ENCODE data around the gene TES. TPM values are rescaled to one million over a fixed set of nuclear protein-coding genes. Genes with fewer than 3 reads are reported as not detected.

The TES gene
- total RNA-seq, 4 donors from 2014 or later: 77.4 to 119 (median 115) TPM

DNA sequence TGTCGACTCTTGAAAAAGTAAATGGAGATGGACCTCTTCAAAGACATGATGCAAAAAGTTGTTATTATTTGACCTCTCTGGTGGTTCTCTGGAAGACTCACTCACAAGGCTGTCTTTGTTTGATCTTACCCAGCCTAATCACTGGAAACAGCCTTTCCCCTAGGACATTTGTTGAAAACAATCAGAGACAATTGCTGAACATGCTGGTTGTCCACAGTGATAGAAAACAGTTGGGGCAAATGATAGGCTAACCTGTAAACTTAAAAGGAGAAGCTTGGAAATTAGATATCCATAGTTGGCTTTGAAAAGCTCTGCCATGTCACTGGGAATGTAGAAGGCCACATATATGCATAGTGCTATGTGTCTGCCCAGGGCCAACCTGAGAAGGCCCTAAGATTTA lies 22.9 kb upstream of the TES start:
- no peak for DNase-seq
- Histone ChIP-seq H3K27ac (no peak overlapping the region), H3K36me3 (no peaks in the 10 kb centered on the region), H3K27me3 (no peaks in the 10 kb centered on the region), H3K4me3 (no peak overlapping the region), H3K4me1 (no peaks in the 10 kb centered on the region), H3K9me3 (peaks cover 0 to 3% of the 10 kb centered on the region in 2 donors)
- 86 to 93% methylated on average over 1 of the region's 1 CpG for WGBS, 2 donors (ENCODE audit: low coverage in 1 of 2)
- TF ChIP-seq EP300 (IDR thresholded peaks at IDR 0.05; ENCODE audit: low read depth) (no peak), POLR2AphosphoS5 (IDR thresholded peaks at IDR 0.05) (no peak), POLR2A (IDR thresholded peaks at IDR 0.05) (no peak)
- TF ChIP-seq, protein P1, sequence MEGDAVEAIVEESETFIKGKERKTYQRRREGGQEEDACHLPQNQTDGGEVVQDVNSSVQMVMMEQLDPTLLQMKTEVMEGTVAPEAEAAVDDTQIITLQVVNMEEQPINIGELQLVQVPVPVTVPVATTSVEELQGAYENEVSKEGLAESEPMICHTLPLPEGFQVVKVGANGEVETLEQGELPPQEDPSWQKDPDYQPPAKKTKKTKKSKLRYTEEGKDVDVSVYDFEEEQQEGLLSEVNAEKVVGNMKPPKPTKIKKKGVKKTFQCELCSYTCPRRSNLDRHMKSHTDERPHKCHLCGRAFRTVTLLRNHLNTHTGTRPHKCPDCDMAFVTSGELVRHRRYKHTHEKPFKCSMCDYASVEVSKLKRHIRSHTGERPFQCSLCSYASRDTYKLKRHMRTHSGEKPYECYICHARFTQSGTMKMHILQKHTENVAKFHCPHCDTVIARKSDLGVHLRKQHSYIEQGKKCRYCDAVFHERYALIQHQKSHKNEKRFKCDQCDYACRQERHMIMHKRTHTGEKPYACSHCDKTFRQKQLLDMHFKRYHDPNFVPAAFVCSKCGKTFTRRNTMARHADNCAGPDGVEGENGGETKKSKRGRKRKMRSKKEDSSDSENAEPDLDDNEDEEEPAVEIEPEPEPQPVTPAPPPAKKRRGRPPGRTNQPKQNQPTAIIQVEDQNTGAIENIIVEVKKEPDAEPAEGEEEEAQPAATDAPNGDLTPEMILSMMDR (IDR thresholded peaks at IDR 0.05): no peak
- intact Hi-C loops (cut with DNase I; ENCODE audit: low total_unique reads) (loop anchor here (5.0 kb wide), 1 partner anchor 50 kb away; no protein-coding TSS in a partner anchor), in situ Hi-C loops (cut with MboI; ENCODE audit: low pct_ligation_motif_present in 1 of 4, low pct_unique_long_range_greater_than_20kb in 1 of 4, low sequenced_read_pairs in 3 of 4) (no loop called here)

DNA sequence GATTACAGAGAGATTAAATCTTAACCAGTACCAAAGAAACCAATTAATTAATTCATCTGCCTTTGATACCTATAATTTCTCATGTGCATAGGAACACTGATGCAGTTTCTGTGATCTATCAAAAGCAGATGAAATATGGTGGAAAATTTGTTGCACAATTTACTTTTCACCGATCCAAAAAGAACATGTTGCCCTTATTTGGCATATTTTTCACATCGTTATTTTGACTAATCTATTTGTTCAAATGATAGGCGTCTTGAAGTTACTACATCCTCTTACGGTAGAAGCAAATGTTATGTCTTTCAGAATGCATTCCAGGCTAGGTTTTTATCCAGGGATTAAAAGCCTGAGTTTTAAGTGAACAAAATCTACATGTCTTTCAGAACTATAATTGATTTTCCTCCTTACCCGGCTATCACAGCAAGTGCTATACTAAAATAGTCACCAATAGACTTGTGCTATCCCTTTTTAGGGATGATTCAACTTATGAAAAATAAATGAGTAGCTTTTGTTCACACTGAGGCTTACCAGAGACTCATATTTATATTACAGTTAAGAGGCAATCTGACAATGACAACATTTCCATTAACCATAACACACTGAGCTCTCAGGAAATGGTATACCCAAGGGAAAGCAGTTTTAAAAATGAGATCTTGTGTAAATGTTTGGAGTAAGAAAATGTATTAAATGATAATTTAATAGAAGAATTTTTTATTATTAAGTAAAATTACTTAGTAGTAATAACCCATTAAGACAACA lies 16.8 kb upstream of the TES start:
- H3K4me1 ChIP-seq: peaks cover 0 to 3% (median 0%) of the 10 kb centered on the region in 4 donors
- H3K27ac ChIP-seq: peak overlapping the region in 1 of 4 donors; percentile 12
- TF ChIP-seq, protein P1 (IDR thresholded peaks at IDR 0.05): no peak
- TF ChIP-seq POLR2A (IDR thresholded peaks at IDR 0.05) (no peak), EP300 (IDR thresholded peaks at IDR 0.05; ENCODE audit: low read depth) (no peak), POLR2AphosphoS5 (IDR thresholded peaks at IDR 0.05) (peak in 1 of 3 donors; percentile 25)
- H3K9me3 ChIP-seq: no peaks in the 10 kb centered on the region
- no peaks in the 10 kb centered on the region for H3K36me3 ChIP-seq
- DNase-seq: no peak
- no peak overlapping the region for H3K4me3 ChIP-seq
- H3K27me3 ChIP-seq: no peaks in the 10 kb centered on the region
- intact Hi-C loops (cut with DNase I; ENCODE audit: low total_unique reads) (no loop called here), in situ Hi-C loops (cut with MboI; ENCODE audit: low pct_ligation_motif_present in 1 of 4, low pct_unique_long_range_greater_than_20kb in 1 of 4, low sequenced_read_pairs in 3 of 4) (no loop called here)
- 67 to 74% methylated on average over 5 of the region's 5 CpGs for WGBS, 2 donors (ENCODE audit: low coverage in 1 of 2)

GRCh38 chr7:116194115-116194514 lies 16.2 kb upstream of the TES start:
- WGBS, 2 donors (ENCODE audit: low coverage in 1 of 2): 76 to 88% methylated on average over 2 of the region's 2 CpGs
- intact Hi-C loops (cut with DNase I; ENCODE audit: low total_unique reads) (no loop called here), in situ Hi-C loops (cut with MboI; ENCODE audit: low pct_ligation_motif_present in 1 of 4, low pct_unique_long_range_greater_than_20kb in 1 of 4, low sequenced_read_pairs in 3 of 4) (no loop called here)
- TF ChIP-seq EP300 (IDR thresholded peaks at IDR 0.05; ENCODE audit: low read depth): no peak
- TF ChIP-seq, protein P1 (IDR thresholded peaks at IDR 0.05): no peak
- TF ChIP-seq POLR2AphosphoS5 (IDR thresholded peaks at IDR 0.05): no peak
- no peak for TF ChIP-seq POLR2A (IDR thresholded peaks at IDR 0.05)
- H3K27me3 ChIP-seq: no peaks in the 10 kb centered on the region
- no peak overlapping the region for H3K4me3 ChIP-seq
- peak overlapping the region in 1 of 4 donors; percentile 12 for H3K27ac ChIP-seq
- no peak for DNase-seq
- H3K36me3 ChIP-seq: no peaks in the 10 kb centered on the region
- no peaks in the 10 kb centered on the region for H3K9me3 ChIP-seq
- H3K4me1 ChIP-seq: peaks cover 0 to 3% (median 0%) of the 10 kb centered on the region in 4 donors

GRCh38 chr7:116195451-116195850 lies 14.9 kb upstream of the TES start:
- H3K4me3 ChIP-seq: no peak overlapping the region
- intact Hi-C loops (cut with DNase I; ENCODE audit: low total_unique reads) (no loop called here), in situ Hi-C loops (cut with MboI; ENCODE audit: low pct_ligation_motif_present in 1 of 4, low pct_unique_long_range_greater_than_20kb in 1 of 4, low sequenced_read_pairs in 3 of 4) (no loop called here)
- no peaks in the 10 kb centered on the region for H3K36me3 ChIP-seq
- H3K27me3 ChIP-seq: no peaks in the 10 kb centered on the region
- WGBS, 2 donors (ENCODE audit: low coverage in 1 of 2): 86 to 100% methylated on average over 1 of the region's 1 CpG
- no peaks in the 10 kb centered on the region for H3K9me3 ChIP-seq
- DNase-seq: no peak
- H3K27ac ChIP-seq: no peak overlapping the region
- TF ChIP-seq, protein P1 (IDR thresholded peaks at IDR 0.05): no peak
- TF ChIP-seq POLR2A (IDR thresholded peaks at IDR 0.05) (no peak), EP300 (IDR thresholded peaks at IDR 0.05; ENCODE audit: low read depth) (no peak), POLR2AphosphoS5 (IDR thresholded peaks at IDR 0.05) (no peak)
- peaks cover 0 to 3% (median 0%) of the 10 kb centered on the region in 4 donors for H3K4me1 ChIP-seq

All from transverse colon (tissue), 4 donors.